HUES6 (cell line): ENCODE results near the gene EML6.

ENCODE experiments used
- H3K27ac ChIP-seq: 2 replicates; pipeline ENCODE4 v1.7.0; 2013; ENCODE audit warnings: low read depth, mild to moderate bottlenecking, low read length, inconsistent platforms
- H3K27me3 ChIP-seq: 2 replicates; pipeline ENCODE4 v1.6.1; 2013; ENCODE audit warnings: low read length; ENCODE audit not compliant: control insufficient read depth, insufficient read depth
- H3K36me3 ChIP-seq: 2 replicates; pipeline ENCODE4 v1.6.1; 2013; ENCODE audit warnings: low read length; ENCODE audit not compliant: control insufficient read depth, insufficient read depth
- H3K4me1 ChIP-seq: 2 replicates; pipeline ENCODE4 v1.6.1; 2013; ENCODE audit warnings: low read length; ENCODE audit not compliant: control insufficient read depth, insufficient read depth
- H3K4me3 ChIP-seq: 2 replicates; pipeline ENCODE4 v1.5.1; 2013; ENCODE audit warnings: low read depth, low read length
- H3K9ac ChIP-seq: one replicate; pipeline ENCODE4 v1.6.1; 2013; ENCODE audit warnings: mild to moderate bottlenecking, low read length
- H3K9me3 ChIP-seq: 2 replicates; pipeline ENCODE4 v1.6.1; 2013; ENCODE audit warnings: low read depth, low read length; ENCODE audit not compliant: control insufficient read depth, insufficient read depth

Gene EML6

GRCh38 chr2:54708584-54709335, 14.7 kb upstream of the EML6 start:
- Histone ChIP-seq H3K36me3 (no peaks in the 10 kb centered on the region), H3K9me3 (no peaks in the 10 kb centered on the region), H3K27ac (no peak overlapping the region), H3K27me3 (no peaks in the 10 kb centered on the region), H3K4me1 (0 out of 2 replicates have a peak, but pooled peaks cover 3% of the 10 kb centered on the region), H3K4me3 (peak overlapping the region; percentile 53), H3K9ac (no peak overlapping the region)

- Histone ChIP-seq H3K9me3 (no peaks in the 10 kb centered on the region), H3K27me3 (no peaks in the 10 kb centered on the region), H3K36me3 (no peaks in the 10 kb centered on the region), H3K27ac (no peak overlapping the region), H3K9ac (no peak overlapping the region), H3K4me3 (peak overlapping the region; percentile 53), H3K4me1 (0 out of 2 replicates have a peak, but pooled peaks cover 3% of the 10 kb centered on the region)
These were observed 14.1 kb upstream of the EML6 start for GRCh38 chr2:54709336-54709809.

- H3K9me3 ChIP-seq: no peaks in the 10 kb centered on the region
- 0 out of 2 replicates have a peak, but pooled peaks cover 3% of the 10 kb centered on the region for H3K4me1 ChIP-seq
- H3K27ac ChIP-seq: no peak overlapping the region
- no peaks in the 10 kb centered on the region for H3K36me3 ChIP-seq
- no peak overlapping the region for H3K4me3 ChIP-seq
- H3K9ac ChIP-seq: no peak overlapping the region
- no peaks in the 10 kb centered on the region for H3K27me3 ChIP-seq
These were observed 13.2 kb upstream of the EML6 start for GRCh38 chr2:54710216-54710615.

GRCh38 chr2:54712516-54712915, 10.9 kb upstream of the EML6 start:
- Histone ChIP-seq H3K9me3 (no peaks in the 10 kb centered on the region), H3K4me3 (no peak overlapping the region), H3K27me3 (peaks cover 5% of the 10 kb centered on the region; the same call in 1 of the 2 replicates), H3K9ac (no peak overlapping the region), H3K27ac (no peak overlapping the region), H3K36me3 (no peaks in the 10 kb centered on the region), H3K4me1 (0 out of 2 replicates have a peak, but pooled peaks cover 3% of the 10 kb centered on the region)

- Histone ChIP-seq H3K27ac (no peak overlapping the region), H3K9me3 (no peaks in the 10 kb centered on the region), H3K4me3 (no peak overlapping the region), H3K27me3 (peaks cover 5% of the 10 kb centered on the region; the same call in 1 of the 2 replicates), H3K36me3 (no peaks in the 10 kb centered on the region), H3K4me1 (no peaks in the 10 kb centered on the region), H3K9ac (no peak overlapping the region)
These were observed 8.5 kb upstream of the EML6 start for GRCh38 chr2:54714996-54715395.

- Histone ChIP-seq H3K27me3 (peaks cover 7% of the 10 kb centered on the region; the same call in 1 of the 2 replicates), H3K36me3 (no peaks in the 10 kb centered on the region), H3K9me3 (no peaks in the 10 kb centered on the region), H3K4me1 (no peaks in the 10 kb centered on the region), H3K9ac (no peak overlapping the region), H3K27ac (no peak overlapping the region), H3K4me3 (no peak overlapping the region)
These were observed 7.1 kb upstream of the EML6 start for GRCh38 chr2:54716375-54716774.

- H3K9me3 ChIP-seq: no peaks in the 10 kb centered on the region
- no peak overlapping the region for H3K4me3 ChIP-seq
These were observed 2.9 kb upstream of the EML6 start for GRCh38 chr2:54720563-54720962.

GRCh38 chr2:54722641-54723040, 821 bp upstream of the EML6 start:
- no peak overlapping the region for H3K27ac ChIP-seq

More at GRCh38 chr2:54720563-54720962, 2.9 kb upstream of the EML6 start:
- H3K27ac ChIP-seq: no peak overlapping the region
- H3K27me3 ChIP-seq: peaks cover 28% of the 10 kb centered on the region
- H3K36me3 ChIP-seq: no peaks in the 10 kb centered on the region
- H3K4me1 ChIP-seq: no peaks in the 10 kb centered on the region
- H3K9ac ChIP-seq: no peak overlapping the region

GRCh38 chr2:54723996-54724559, 616 bp downstream of the EML6 start:
- H3K36me3 ChIP-seq: no peaks in the 10 kb centered on the region
- H3K27ac ChIP-seq: no peak overlapping the region
- no peaks in the 10 kb centered on the region for H3K9me3 ChIP-seq
- H3K9ac ChIP-seq: peak overlapping the region; percentile 48
- H3K4me3 ChIP-seq: peak overlapping the region; percentile 93
- H3K4me1 ChIP-seq: no peaks in the 10 kb centered on the region
- peaks cover 52% of the 10 kb centered on the region for H3K27me3 ChIP-seq

More at GRCh38 chr2:54722641-54723040, 821 bp upstream of the EML6 start:
- no peaks in the 10 kb centered on the region for H3K36me3 ChIP-seq
- peaks cover 44% of the 10 kb centered on the region for H3K27me3 ChIP-seq
- peak overlapping the region; percentile 70 for H3K9ac ChIP-seq
- peak overlapping the region; percentile 93 for H3K4me3 ChIP-seq
- H3K4me1 ChIP-seq: no peaks in the 10 kb centered on the region
- no peaks in the 10 kb centered on the region for H3K9me3 ChIP-seq

- no peaks in the 10 kb centered on the region for H3K9me3 ChIP-seq
- no peaks in the 10 kb centered on the region for H3K4me1 ChIP-seq
- no peak overlapping the region for H3K27ac ChIP-seq
- H3K4me3 ChIP-seq: peak overlapping the region; percentile 93
- no peak overlapping the region for H3K9ac ChIP-seq
- H3K36me3 ChIP-seq: no peaks in the 10 kb centered on the region
- peaks cover 52% of the 10 kb centered on the region for H3K27me3 ChIP-seq
These were observed 1.3 kb downstream of the EML6 start for GRCh38 chr2:54724560-54725342.
